NCI-H2227 treated with DMSO at 0.1 percent for 48 hours (cell line): ENCODE data around the gene TMTC3.
"Not testable (repeated sequence)": the region's sequence is repeated elsewhere in the genome, so short reads cannot be mapped to it uniquely, and the experiment has no call there.

Experiments
- DNase-seq: peaks from one replicate; lab custom pipeline; 2025; lab: John Stamatoyannopoulos, UW

The TMTC3 gene

DNA sequence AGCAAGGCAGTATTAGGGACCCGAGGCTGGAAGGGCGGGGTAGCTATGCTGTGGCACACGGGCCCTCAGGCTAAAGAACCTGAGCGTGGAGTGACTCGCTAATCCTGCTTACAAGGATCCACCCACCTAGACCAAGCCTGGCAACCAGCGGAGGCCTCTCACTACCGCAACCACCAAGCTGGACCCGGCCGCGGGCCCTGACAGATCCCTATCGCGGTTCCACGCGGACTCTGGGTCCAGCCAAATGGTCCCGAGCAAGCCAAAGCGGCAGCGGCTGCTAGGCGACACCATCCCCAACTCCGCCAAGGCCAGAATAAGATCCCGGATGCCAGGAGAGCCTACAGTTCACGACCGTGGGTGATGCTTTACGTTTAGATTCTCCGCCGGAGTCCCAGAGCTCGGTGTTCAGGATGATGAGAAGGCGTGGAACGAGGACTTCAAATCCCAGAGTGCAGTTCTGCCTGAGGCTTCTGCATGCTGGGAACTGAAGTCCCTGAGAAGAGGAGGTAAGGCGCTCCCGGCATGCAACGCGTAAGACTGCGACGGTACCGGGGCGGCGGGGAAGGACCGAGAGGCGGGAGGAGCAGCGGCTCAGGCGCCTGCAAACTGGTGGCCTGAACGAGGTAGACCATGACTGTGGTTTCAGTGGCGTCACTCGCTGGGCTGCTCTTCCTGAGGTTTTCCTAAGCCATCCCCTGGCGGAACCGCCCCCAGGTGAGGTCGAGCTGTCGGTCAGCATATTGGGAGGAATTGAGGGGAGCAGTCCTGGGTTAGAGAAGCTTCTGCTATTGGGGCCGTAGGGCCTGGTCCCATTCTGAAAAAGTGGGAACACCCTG is at the start of gene TMTC3, which contains the start of gene CEP290:
TSS of gene TMTC3 (plus strand) at position 534 of the 836 bp plus-strand sequence. CDS start 6,009 bp downstream, outside the sequence.
TSS of gene CEP290 (minus strand) at position 315 of the 836 bp plus-strand sequence. CDS start 781 bp downstream, outside the sequence.
- DNase-seq: peak; percentile 99

DNA sequence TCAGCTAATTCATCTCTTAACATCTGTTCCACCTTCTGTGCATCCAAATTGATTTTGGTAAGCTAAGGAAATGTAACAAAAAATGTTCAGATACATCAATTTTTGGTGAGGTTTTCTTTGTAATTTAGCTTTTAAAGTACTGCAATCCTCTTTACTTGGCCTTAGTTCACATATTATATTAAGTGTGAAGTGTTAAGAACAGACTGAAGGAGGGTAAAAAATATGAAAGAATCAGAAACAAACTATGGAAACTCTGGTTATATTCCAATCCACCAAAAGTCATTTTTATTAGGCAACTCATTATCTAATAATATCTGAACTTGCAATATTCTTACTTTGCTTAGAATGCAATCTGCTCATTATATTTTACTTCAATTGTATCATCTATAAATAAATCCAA is 49.3 kb upstream of the TMTC3 start:
- no peak for DNase-seq

DNA sequence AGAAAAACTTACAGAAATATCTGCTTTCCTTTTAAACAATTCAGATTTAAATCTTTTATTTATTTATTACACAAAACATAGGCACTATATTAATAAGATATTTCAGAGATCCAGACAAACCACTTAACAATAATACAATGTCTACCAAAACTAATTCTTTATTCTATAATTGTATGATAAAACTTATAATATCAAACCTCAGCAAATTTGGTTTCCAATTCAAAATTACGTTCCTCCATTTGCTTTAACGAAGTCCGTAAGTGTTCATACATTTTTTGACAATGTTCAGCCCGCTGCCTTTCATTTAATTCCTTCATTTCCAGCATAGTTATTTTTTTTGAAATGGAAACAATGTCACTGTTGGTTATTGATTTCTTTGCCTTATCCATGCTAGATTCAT is 48.5 kb upstream of the TMTC3 start:
- no peak for DNase-seq

DNA sequence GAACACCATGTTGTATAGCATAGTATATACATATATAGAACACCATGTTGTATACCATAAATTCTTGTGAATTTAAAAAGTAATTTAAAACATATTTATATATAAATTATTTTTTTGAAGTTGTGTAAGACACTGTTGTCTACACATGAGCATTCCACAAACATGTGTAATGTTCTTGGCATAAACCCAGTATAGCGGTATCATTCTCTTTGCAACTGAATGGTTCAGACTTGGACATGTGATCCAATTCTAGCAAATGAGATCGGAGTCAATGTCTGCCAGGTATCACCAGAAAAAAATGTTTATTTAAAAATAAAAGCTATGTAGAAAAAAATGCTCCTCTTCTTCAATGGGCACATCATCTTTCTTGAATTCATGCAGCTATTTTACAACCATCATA is 34.1 kb upstream of the TMTC3 start:
- no peak for DNase-seq

DNA sequence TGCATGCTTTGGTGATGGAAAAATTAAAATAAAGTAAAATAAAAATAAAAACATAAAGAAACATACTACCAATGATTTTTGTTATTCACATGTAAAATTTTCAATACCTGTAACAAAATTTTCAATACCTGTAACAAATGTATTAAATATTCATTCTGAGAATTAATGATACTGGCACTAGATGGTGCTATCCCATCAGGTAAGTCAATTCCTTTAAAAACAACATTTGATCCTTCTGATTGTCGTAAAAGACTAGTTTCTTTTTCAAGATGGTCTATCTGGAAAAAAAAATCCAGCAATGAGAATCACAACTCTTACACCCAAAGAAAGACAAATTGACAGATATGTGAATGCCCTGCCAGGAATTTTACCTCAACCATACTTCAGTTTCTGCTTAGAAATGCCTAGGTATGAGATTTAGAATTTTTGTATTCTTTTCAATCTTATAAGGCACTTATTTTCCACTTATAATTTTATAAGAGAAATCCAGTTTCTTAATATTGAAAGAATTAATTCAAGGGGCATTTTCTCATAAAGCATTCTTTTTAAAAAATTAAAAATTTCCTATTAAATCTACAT is 30.9 kb upstream of the TMTC3 start:
- peak; percentile 18 for DNase-seq

DNA sequence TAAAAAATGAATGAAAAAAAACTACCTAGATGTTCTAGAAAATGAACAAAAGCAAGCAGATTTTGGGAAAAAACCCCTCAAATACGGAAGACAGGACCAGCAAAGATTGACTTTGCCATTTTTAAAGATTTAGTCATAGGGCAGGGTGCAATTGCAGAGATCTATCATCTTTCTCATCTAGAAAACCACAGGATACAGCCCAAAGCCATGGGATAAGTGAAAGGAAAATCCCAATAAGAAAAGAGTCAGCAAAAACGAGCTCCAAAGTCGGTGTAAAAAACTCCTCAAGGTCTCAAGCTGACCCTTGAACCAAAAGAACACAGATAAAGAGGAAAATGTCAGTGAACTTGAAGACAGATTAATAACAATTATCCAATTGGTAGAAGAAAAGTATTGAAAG is 28.2 kb upstream of the TMTC3 start:
- DNase-seq: no peak

DNA sequence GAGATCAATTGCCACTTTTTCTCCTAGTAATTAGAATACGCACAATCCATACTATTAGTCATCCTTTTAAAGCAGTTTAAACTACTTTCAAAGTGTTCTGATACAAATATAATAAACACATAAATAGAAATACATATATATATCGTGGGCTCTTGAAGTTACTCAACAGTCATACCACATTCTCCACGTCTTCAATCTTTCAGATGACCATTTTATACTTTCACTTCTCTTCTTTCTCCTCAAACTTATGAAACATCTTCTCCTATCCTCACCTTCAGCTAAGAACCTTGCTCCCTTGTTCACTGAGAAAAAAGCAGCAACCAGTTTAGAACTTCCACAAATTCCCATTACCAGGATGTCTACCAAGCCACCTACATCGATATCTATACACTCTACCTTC is 19.4 kb upstream of the TMTC3 start:
- no peak for DNase-seq

DNA sequence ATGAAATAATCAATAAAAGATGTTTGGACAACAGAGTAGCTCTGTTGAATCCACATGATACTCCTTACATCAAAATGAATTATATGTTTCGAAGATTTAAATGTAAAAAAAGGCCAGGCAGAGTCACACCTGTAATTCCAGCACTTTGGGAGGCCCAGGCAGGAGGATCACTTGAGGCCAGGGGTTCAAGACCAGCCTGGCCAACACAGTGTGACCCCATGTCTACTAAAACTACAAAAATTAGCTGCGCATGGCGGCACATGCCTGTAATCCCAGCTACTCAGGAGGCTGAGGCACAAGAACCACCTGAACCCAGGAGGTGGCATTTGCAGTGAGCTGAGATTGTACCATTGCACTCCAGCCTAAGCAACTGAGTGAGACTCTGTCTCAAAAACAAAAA is 15.0 kb upstream of the TMTC3 start:
- DNase-seq: no peak

DNA sequence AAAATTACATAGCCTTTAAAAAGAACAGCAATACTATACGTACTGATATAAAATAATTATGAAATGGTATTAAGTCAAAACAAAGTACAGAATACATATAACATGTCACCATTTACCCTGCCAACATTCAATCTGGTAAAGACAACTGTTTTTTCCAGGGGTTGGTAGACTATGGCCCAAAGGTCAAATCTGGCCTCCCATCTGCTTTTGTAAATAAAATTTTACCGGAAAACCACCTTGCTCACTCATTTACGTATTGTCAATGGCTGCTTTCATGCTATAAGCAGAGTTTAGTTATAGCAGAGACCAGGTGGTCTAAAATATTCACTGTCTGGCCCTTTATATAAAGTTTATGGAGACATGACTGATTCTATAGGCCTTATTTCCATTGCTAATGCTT is 14.3 kb upstream of the TMTC3 start:
- no peak for DNase-seq

DNA sequence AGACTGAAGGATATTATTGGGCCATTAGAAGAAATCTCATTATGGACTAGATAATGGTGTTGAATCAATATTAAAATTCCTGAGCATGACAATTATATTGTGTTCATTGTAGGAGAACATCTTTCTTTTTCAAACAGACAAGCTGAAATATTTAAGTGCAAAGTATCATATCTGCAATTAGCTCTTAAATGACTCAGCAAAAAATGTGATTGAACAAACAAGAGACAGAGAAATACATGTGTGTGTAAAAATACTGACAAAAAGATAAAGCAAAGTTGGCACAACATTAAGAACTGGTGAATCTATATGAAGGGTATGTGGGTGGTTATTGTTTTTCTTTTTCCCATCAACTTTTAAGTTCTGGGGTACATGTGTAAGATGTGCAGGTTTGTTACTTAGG is 9.7 kb upstream of the TMTC3 start:
- no peak for DNase-seq

DNA sequence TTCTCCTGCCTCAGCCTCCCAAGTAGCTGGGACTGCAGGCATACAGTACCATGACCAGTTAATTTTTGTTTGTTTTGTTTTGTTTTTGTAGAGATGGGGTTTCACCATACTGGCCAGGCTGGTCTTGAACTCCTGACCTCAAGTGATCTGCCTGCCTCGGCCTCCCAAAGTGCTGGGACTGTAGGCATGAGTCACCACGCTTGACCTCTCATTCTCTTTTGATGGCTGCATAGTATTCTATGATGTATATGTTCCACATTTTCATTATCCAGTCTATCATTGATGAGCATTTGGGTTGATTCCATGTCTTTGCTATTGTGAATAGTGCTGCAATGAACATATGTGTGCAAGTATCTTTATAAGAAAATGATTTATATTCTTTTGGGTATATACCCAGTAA is 8.9 kb upstream of the TMTC3 start:
- not testable (repeated sequence) for DNase-seq

DNA sequence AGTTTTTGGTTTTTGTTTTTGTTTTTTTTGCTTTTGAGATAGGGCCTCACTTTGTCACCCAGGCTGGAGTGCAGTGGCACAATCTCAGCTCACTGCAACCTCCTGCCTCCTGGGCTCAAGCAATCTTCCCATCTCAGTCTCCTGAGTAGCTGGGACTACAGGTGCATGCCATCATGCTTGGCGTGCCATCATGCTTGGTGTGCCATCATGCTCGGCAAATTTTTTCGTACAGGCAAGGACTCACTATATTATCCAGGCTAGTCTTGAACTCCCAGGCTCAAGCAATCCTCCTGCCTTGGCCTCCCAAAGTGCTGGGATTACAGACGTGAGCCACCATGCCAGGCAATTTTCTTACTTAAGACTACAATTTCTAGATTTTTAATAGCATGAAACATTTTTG is 2.4 kb upstream of the TMTC3 start:
- DNase-seq: not testable (repeated sequence)

DNA sequence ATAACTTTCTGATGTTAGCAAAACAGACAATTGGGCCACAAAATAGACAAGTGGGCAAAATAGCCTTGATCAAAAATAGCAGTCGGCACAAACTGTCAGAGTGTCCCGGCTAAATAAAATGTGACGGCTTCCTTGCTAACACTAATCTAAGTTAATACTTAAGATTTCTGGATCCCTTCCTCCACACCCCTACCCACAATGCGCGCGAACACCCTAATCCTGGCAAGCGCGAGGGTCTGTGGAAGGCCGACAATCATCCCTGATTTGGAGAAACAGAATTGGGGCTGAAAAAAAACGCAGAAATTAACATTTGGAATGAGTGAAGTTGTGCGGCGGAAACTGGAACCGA is 708 bp upstream of the TMTC3 start:
- no peak for DNase-seq

DNA sequence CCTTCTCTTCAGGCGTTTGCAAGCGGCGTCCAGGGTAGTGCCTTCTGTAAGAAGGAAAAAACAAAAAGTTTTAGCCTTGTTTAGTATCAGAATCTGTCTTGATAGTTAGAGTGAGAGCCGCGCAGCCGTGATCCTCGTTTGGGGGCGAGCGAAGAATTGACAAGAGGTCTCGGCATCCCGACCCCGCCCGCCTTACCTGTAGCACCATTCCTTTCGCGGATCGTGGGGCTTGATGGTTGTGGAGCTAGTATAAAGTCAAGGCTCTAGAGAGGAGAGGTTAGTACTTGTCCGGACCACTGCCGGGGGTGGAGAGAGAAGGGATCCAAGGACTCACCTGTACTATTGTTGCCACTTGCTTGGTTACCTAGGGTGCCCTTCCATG is 494 bp downstream of the TMTC3 start:
- peak; percentile 54 for DNase-seq

DNA sequence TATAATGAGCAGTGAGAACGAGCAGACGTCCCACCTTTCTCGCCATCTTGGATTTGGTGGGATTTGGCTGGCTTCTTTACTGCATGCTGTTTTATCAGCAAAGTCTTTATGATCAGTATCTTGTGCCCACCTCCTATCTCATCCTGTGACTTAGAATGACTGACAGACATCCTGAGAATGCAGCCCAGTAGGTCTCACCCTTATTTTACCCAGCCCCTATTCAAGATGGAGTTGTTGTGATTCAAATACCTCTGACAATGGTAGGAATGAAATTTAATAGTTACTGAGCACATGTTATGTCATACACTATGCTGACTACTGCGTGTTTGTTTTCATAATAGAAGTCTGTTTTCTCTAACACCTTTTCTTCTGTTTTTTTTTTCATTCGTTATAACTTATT is 1.9 kb downstream of the TMTC3 start:
- DNase-seq: no peak

DNA sequence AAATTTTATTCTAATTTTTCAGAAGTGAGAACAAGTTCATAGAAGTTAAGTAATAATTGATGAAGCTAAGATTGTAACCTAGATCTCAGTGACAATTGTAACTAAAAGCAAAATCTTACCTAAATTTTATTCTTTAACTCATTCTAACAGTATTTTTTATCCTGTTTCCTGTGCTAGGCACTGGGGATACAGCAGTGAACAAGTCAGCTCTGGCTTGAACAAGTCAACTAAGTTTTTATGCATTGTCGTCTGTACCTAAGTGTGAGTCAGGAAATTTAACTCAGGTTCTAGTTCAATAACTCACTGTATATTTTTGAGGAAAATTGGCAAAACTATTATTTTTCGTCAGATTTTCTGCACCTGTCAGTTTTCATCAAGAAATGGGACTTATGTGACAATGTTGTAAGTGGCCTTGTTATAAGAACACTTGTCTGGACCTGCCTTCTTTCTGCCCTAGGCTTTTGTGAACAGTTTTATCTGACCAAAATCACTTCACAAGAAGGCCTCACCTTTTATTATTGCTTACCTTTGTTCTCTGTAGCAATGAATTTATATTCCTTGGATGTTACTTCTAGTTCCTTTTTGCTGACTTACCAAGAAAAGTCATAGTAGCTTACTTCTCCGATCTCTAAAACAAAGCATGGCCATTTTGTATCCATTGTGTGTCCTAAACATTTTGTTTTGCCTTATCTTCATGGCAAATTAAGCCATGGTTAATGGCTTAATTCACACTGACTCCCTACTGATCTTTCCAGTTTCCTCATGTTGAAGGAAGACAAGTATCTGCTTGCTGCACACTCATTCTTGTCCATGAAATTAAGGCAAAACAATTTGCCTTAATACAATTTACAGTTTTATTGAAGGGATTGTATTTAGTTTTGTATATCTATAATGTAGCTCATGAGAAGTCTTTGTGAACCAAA is 2.7 kb downstream of the TMTC3 start:
- no peak for DNase-seq

DNA sequence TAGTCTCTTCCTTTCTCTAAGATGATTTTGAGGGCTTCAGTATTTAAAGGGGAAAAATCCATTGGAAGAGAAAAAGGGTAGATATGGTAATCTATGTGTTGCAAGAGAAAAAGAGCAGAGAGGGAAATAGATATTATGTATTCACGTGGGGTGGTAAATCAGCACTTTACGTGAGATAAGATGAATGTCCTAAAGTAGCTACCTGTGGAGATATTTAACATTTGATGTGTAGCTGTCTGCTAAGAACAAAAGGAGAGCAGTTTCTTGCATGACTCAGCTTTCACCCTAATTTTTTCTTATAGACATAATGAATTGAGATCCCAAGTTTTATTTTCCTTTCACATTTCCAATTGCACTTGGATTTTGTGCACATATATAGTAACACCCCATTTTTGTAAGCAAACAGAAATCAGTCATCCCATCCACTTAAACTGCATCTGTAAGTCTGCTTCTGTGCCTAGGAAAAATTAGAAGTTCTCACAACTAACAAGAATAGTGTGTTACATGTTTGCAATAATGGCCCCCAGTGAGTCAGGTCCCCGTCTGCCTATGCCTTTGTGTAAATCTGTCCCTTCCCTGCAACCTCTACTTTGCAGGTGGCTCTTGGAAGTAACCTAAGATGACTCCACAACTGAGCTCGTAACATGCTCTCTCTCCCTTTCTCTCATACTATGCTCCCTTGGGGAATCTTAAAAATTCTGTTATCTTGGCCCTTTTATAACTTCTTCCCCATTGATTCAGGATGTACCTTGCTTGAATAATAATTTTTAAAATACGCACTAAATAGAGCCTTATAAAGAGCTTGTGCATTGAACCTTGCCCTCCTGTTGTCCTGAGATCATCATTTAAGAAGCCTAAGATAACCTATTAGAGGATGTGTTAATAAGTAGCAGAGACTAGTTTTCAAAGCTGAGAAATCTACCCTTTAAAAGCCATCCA is 3.7 kb downstream of the TMTC3 start:
- peak; percentile 40 for DNase-seq

DNA sequence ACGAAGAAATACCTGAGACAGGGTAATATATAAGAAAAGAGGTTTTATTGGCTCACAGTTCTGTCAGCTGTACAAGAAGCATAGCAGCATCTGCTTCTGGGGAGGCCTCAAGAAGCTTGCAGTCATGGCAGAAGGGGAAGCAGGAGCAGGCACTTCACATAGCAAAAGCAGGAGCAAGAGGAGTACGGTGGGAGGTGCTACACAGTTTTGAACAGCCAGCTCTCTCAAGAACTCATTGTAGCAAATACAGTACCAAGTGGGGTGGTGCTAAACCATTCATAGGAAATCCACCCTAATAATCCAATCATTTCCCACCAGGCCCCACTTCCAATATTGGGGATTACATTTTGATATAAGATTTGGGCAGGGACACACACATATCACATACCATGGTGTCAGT is 8.0 kb downstream of the TMTC3 start:
- DNase-seq: no peak

DNA sequence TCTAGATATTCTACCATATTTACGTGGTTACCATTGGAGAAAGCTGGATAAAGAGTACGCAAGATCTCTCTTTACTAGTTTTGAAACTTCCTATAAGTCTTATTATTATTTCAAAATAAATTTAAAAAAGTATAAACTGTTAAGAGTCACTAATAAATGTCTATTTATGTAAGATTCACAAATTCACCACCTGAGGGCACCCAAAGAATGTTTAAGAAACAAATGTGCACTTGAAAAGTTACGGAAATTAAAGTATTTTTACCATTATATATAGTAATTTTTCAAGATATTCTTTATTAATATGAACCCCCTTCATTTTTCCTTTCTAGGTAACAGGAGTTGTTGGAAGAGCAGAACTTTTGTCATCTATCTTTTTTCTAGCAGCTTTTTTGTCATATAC is 11.9 kb downstream of the TMTC3 start:
- DNase-seq: no peak

DNA sequence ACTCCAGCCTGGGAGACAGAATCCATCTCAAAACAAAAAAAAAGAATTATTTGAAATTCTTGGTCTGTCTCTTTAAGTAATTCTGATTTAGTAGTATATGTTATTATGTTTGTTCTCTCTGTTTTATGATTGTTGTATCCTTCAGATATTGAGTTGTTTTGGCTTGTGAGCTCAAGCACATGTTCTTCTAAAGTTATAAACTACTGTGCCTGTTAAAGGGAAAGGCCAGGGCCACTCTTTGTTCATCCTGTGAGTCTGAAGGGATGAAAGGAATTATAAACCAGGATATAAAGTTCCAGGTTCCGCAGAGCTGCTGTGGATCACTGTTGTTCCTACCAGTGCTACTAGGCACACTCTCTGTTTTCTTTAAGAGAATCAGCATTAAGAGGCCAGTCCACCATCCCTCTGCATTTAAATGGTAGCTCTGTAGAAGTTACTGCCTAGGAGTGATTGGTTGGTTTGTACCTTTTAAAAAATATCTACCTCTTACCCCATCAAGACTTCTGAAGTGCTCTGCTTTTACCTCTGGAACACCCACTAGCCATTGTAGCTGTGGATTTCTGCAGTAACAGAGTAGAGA is 14.1 kb downstream of the TMTC3 start:
- no peak for DNase-seq

DNA sequence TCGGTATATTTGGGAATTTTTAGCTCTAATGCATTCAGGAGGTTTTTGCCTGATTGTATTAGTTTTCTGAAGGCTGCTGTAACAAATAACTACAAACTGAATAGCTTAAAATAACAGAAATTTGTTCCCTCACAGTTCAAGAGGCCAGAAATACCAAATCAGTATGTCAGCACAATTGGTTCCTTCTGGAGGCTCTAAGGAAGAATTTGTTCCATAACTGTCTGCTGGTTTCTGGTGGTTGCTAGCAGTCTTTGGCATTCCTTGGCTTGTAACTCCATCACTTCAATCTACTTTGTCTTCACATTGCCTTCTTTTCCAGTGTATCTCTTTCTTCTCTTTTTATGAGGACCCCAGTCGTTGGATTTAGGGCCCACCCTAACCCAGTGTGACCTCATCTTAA is 21.3 kb downstream of the TMTC3 start:
- no peak for DNase-seq
